Stimulated activated CD4-positive, alpha-beta T cell treated with anti-CD3 and anti-CD28 coated beads, TNF-alpha, amount 100 ng/mL, for 1 hour (primary cell): ENCODE results near the gene PNMA8A.
"Not testable (repeated sequence)": the region's sequence is repeated elsewhere in the genome, so short reads cannot be mapped to it uniquely, and the experiment has no call there.

Experiments
- DNase-seq, 3 donors: peaks; one replicate each; pipeline ENCODE4 v3.0.0-alpha.2; 2020; ENCODE audit warnings: low read depth in 3 of 3, low spot score in 1 of 3

Gene PNMA8A

DNA sequence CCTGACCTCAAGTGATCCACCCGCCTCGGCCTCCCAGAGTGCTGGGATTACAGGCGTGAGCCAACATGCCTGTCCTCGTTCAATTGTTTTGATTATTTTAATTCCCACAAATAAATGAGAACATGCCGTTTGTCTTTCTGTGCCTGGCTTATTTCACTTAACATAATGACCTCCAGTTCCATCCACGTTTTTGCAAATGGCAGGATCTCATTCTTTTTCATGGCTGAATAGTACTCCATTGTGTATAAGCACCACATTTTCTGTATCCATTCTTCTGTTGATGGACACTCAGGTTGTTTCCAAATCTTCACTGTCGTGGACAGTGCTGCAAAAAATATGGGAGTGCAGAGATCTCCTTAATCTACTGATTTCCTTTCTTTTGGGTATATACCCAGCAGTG is 37.9 kb downstream of the PNMA8A start:
- DNase-seq = not testable (repeated sequence)

DNA sequence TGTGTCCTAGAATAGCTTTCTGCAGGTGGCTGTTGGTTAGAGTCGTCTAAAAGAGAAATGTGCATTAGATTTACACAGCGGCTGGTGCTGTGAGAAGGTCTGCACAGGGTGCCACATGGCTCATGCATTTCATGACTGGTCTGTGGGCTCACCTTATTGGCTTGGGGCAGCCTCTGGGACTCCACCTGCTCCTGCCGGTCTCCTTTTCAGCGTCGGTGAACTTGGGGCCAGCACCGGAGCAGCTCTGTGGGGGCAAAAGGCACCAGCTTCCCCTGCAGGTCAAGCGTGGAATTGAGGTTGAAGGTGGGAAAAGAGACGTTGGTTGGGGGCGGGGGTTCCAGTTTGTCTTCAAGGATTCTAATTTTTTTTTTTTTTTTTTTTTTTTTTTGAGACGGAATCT is 39.5 kb downstream of the PNMA8A start:
- no peak for DNase-seq

DNA sequence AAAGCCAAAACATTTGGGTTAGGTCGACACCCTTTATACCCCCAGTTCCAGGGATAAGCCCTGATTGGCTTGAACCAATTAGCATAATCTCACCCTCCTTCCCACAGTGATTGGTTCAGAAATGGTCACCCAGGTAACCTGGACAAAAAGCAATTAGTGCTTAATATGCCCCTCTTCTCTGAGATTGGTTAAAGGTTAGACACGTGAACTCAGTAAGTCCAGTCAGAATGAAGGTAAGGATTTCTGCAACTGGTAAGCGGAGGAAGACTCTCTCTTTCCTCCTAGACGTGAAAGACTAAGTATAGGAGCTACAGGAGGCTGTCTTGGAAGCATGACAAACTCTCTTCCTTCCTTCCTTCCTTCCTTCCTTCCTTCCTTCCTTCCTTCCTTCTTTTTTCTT is 41.4 kb downstream of the PNMA8A start:
- no peak for DNase-seq

DNA sequence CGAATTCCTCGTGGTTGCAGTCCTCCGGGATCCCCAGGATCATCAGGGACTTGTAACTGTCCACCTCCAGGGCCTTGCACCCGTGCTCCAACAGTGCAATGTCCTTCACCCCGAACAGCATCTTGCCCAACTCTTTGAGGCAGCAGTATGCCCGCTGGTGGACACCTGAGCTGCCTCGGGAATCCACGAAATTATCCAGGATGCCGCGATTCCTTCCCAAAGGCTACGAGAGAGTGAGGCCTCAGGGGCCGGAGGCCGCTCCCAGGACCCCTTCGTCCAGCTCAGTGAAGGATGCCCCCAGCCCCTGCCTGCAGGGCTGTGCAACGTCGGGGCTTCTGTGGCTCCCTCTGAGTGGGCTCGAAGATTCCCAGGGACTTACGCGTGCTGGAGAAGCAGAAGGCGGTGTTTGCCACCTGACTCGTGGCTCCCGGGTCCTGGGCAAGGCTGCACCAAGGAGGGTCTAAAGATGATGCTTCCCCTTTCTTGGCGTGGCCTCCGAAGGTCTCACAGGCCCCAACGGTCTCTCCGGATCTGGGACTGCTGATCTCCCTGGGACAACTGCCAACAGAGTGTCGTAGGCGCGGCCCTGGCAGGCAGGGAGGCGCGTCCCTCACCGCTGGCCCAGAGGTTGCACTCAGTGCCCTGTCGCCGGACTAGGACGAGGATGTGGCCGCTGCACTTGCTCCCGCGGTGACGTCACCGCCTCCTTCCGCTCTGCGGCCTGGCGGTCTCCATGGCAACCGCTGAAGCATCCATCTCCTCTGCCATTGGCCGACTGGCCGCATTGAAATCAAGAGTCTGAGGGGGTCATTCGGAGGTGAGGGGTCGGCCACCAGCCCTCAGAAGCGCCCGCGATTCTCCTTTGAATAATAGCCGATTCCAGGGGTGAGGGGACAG is 42.9 kb downstream of the PNMA8A start, which contains the start of gene PNMA8C:
TSS of gene PNMA8C (minus strand) at position 698 of the 897 bp plus-strand sequence. CDS start at position 121, 577 bp downstream.
- DNase-seq = no peak

DNA sequence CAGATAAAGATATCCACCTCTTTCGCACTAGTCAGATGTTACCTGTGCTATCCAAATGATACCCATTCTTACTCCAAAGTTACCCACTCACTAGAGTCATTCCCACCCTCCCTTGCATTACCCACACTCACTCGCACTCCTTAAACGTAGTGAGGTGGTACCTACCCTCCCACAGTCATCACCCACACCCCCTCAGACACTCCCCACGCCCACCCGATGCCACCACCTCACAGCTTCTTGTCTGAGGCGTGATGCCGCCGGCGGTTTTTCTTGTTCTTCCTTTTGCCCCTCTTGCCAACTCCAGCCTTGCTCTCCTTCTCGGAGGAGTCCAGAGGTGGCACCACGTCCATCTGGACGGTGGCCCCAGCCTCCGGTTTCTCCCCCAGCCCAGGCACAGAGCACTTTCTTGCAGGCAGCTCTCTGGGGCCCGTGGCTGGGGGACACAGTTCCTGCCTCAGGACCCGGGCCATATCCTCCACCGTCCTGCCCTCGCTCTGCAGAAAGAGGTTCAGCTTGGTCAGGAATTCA is 43.8 kb downstream of the PNMA8A start:
- DNase-seq = no peak

DNA sequence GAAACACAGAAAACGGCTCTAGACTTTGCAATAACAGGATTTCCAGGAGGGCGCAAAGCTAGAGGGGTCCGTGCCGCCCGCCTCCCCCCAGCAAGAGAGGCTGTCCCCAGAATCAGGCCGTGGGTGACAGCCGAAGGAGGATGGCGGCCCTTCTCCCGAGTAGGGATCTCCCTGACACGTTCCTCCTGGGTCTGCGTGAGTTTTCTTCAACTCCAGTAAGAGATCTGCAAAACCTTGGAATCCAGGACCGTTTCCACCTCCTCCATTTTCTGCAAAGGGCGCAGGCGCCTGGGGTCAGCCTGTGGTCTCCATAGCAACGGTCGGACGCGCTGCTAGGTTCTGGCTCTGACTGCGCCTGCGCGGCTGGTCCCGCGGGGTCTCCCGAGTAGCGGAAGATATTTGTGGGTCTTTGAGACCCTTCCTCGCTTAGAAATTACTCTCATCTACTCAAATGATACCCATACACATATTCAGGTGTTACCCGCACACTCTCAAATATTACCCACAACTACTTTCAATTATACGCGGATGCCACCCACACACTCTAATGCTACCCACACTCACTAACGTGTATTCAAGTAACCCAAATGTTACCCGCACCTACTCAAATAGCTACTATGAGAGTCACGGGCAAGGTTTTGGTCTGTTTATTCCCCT is 44.7 kb downstream of the PNMA8A start:
- no peak for DNase-seq

DNA sequence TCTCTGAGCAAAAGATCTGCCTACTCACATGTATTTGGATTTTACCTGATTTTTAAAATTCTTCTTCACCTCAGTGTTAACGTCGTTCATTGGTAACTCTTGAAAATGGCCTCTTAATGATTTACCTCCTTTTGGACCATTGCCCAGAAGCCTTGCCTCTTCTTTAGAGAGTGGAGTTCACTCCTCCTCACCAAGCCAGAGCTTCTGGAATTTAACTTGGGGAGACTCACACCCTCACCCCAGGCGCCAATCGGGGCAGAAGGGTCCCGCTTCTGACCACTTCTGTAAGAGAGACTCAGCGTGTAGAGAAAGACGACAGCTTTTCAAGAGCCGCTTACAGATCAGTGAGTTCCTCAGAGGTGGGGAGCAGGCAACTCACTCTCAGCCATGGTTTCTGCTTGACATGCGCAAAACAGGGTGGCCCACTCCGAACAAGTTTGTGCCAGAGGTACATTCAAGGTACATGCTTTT is 45.3 kb downstream of the PNMA8A start:
- no peak for DNase-seq

DNA sequence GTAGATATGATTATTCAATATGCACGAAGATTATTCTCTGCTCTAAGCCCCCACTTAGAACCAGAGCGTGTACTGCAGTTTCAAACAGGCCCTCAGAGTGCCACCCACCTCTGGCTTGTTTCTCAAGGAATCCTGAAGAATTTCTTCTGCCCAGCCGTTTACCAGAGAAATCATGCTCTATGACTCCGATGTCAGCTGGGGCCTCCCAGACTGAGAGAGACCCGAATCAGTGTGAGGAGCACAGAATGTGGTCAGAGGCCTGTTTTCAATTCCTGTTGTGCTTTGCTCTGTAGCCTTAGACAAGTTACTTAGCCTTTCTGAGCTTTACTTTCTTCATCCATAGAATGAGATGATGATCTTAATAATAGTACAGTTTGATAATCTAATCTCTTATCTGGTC is 48.2 kb downstream of the PNMA8A start:
- DNase-seq = no peak

DNA sequence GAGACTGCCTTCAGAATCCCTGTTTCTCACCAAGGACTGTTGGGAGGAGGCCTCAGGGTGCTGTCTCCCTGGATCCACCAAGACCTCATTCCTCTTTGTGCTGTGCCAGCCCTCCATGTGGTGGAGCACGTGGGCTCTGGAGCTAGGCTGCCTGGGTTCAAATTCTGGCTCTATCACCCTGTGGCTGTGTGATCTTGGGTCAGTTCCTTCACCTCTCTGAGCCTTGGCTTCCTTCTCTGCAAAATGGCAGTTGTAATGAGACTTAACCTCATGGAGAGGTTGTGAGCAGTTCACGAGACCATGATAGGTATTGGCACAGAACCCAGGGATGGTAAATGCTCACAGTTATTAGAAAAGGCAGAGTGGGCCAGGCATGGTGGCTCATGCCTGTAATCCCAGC is 49.0 kb downstream of the PNMA8A start:
- no peak for DNase-seq

DNA sequence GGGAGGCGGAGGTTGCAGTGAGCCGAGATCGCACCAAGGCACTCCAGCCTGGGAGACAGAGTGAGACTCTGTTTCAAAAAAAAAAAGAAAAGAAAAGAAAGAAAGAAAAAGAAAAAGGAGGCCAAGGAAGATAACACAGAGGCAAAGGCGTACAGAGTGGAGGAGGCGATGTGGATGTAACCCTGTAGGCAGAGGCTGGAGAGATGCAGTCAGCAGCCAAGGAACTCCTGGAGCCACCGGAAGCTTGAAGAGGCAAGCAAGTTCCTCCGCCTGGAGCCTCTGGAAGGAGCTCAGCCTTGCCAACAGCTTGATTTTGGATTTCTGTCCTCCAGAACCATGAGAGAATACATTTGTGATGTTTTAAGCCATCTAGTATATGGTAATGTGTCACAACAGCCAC is 51.3 kb downstream of the PNMA8A start:
- no peak for DNase-seq
